HG03378 (cell line): ENCODE results near the gene PLA2G4A.
A peak's percentile ranks its signal among the peaks of the same experiment; 100 is the strongest.

Experiments used
- ATAC-seq: cut with Tn5 transposase; IDR thresholded peaks from one replicate; pipeline ENCODE4 v1.9.1; 2021; ENCODE audit warnings: mild to moderate bottlenecking, moderate library complexity; ENCODE audit not compliant: unreplicated experiment

Gene PLA2G4A

GRCh38 chr1:186828611-186829454, at the start of gene PLA2G4A:
Gene PLA2G4A, plus strand, starts transcription at chr1:186828949. Its CDS starts 25,406 bp downstream, at chr1:186854355.
- peak; percentile 77 for ATAC-seq

- ATAC-seq = no peak
Observed at GRCh38 chr1:186780076-186780475, 48.7 kb upstream of the PLA2G4A start.

- no peak for ATAC-seq
Observed at GRCh38 chr1:186781730-186782129, 47.0 kb upstream of the PLA2G4A start.

GRCh38 chr1:186782791-186783190, 46.0 kb upstream of the PLA2G4A start:
- ATAC-seq = no peak

- ATAC-seq = no peak
Observed at GRCh38 chr1:186783193-186783592, 45.6 kb upstream of the PLA2G4A start.

- no peak for ATAC-seq
Observed at GRCh38 chr1:186785503-186785902, 43.2 kb upstream of the PLA2G4A start.

- no peak for ATAC-seq
Observed at GRCh38 chr1:186790101-186790500, 38.6 kb upstream of the PLA2G4A start.

GRCh38 chr1:186792870-186793581, 35.7 kb upstream of the PLA2G4A start:
- no peak for ATAC-seq

GRCh38 chr1:186793582-186793927, 35.2 kb upstream of the PLA2G4A start:
- ATAC-seq = no peak

GRCh38 chr1:186798960-186799688, 29.6 kb upstream of the PLA2G4A start:
- ATAC-seq = no peak

- peak; percentile 80 for ATAC-seq
Observed at GRCh38 chr1:186799689-186800054, 29.1 kb upstream of the PLA2G4A start.

- ATAC-seq = no peak
Observed at GRCh38 chr1:186802388-186802787, 26.4 kb upstream of the PLA2G4A start.

GRCh38 chr1:186804679-186805078, 24.1 kb upstream of the PLA2G4A start:
- no peak for ATAC-seq

GRCh38 chr1:186806477-186806876, 22.3 kb upstream of the PLA2G4A start:
- ATAC-seq = no peak

GRCh38 chr1:186807163-186807562, 21.6 kb upstream of the PLA2G4A start:
- ATAC-seq = no peak

GRCh38 chr1:186811892-186812291, 16.9 kb upstream of the PLA2G4A start:
- ATAC-seq = no peak

- no peak for ATAC-seq
Observed at GRCh38 chr1:186812570-186812969, 16.2 kb upstream of the PLA2G4A start.

- ATAC-seq = no peak
Observed at GRCh38 chr1:186813420-186813819, 15.3 kb upstream of the PLA2G4A start.

GRCh38 chr1:186819126-186819525, 9.6 kb upstream of the PLA2G4A start:
- peak; percentile 85 for ATAC-seq

- peak; percentile 70 for ATAC-seq
Observed at GRCh38 chr1:186819563-186819962, 9.2 kb upstream of the PLA2G4A start.
